Large intestine (tissue), 3 donors: Measurements from ENCODE around the gene MCC. TPM values are rescaled to one million over a fixed set of nuclear protein-coding genes. Genes with fewer than 3 reads are reported as not detected.

Source experiments
- DNase-seq, 2 donors: peaks; one replicate each; pipeline versions ENCODE4 v3.0.0 to v3.0.0-alpha.2; 2013
- H3K27ac ChIP-seq: one replicate; pipeline ENCODE4 v1.5.1; 2013; ENCODE audit warnings: low read length
- H3K27me3 ChIP-seq: 2 replicates; pipeline ENCODE4 v1.6.1; 2013; ENCODE audit warnings: low read length; ENCODE audit not compliant: control insufficient read depth, insufficient read depth
- H3K36me3 ChIP-seq: 2 replicates; pipeline ENCODE4 v1.6.1; 2013; ENCODE audit warnings: low read length; ENCODE audit not compliant: control insufficient read depth, insufficient read depth
- H3K4me1 ChIP-seq: one replicate; pipeline ENCODE4 v1.6.1; 2013; ENCODE audit warnings: low read length; ENCODE audit not compliant: control insufficient read depth, insufficient read depth
- H3K4me3 ChIP-seq: one replicate; pipeline ENCODE4 v1.5.1; 2013; ENCODE audit warnings: low read length
- H3K9me3 ChIP-seq: one replicate; pipeline ENCODE4 v1.6.1; 2013; ENCODE audit warnings: mild to moderate bottlenecking, low read depth, low read length, moderate library complexity; ENCODE audit not compliant: control insufficient read depth
- whole genome bisulfite sequencing: methylation state at CpG from one replicate; pipeline ENCODE4 v1.1.5; 2013; ENCODE audit warnings: low lambda C conversion rate; ENCODE audit not compliant: insufficient coverage; 5-methylcytosine and 5-hydroxymethylcytosine counted together
- polyA plus RNA-seq: library from polyadenylated mRNA; unstranded; fragments of 120-200 nt; gene quantifications from one replicate; pipeline ENCODE4 v1.2.1, GENCODE V29; 2013

MCC gene
- polyA plus RNA-seq, 1 donor: 5.2 TPM

GRCh38 chr5:113231653-113232000 lies 256.6 kb downstream of the MCC start:
- Histone ChIP-seq H3K4me1 (no peaks in the 10 kb centered on the region), H3K36me3 (no peaks in the 10 kb centered on the region), H3K27me3 (no peaks in the 10 kb centered on the region), H3K27ac (no peak overlapping the region), H3K9me3 (no peaks in the 10 kb centered on the region), H3K4me3 (no peak overlapping the region)
- 83% methylated on average over 1 of the region's 1 CpG for WGBS
- DNase-seq: no peak

GRCh38 chr5:113230711-113231652 lies 257.3 kb downstream of the MCC start:
- H3K4me3 ChIP-seq: no peak overlapping the region
- WGBS: 62% methylated on average over 3 of the region's 4 CpGs
- no peak overlapping the region for H3K27ac ChIP-seq
- DNase-seq: no peak
- no peaks in the 10 kb centered on the region for H3K27me3 ChIP-seq
- H3K9me3 ChIP-seq: no peaks in the 10 kb centered on the region
- no peaks in the 10 kb centered on the region for H3K4me1 ChIP-seq
- H3K36me3 ChIP-seq: no peaks in the 10 kb centered on the region

- Histone ChIP-seq H3K27me3 (no peaks in the 10 kb centered on the region), H3K4me1 (no peaks in the 10 kb centered on the region), H3K36me3 (no peaks in the 10 kb centered on the region), H3K9me3 (no peaks in the 10 kb centered on the region), H3K4me3 (no peak overlapping the region), H3K27ac (no peak overlapping the region)
- no CpG with 5 or more reads among the region's 3 CpGs for WGBS
- DNase-seq: no peak
Measured at GRCh38 chr5:113227798-113228197, 260.5 kb downstream of the MCC start.

GRCh38 chr5:113226116-113226736 lies 262.0 kb downstream of the MCC start:
- H3K4me1 ChIP-seq: no peaks in the 10 kb centered on the region
- no peak overlapping the region for H3K27ac ChIP-seq
- no peaks in the 10 kb centered on the region for H3K9me3 ChIP-seq
- 86% methylated on average over 1 of the region's 1 CpG for WGBS
- no peaks in the 10 kb centered on the region for H3K36me3 ChIP-seq
- no peaks in the 10 kb centered on the region for H3K27me3 ChIP-seq
- DNase-seq: no peak
- no peak overlapping the region for H3K4me3 ChIP-seq

- no peaks in the 10 kb centered on the region for H3K4me1 ChIP-seq
- H3K36me3 ChIP-seq: no peaks in the 10 kb centered on the region
- DNase-seq: no peak
- no peaks in the 10 kb centered on the region for H3K9me3 ChIP-seq
- H3K27ac ChIP-seq: no peak overlapping the region
- no peaks in the 10 kb centered on the region for H3K27me3 ChIP-seq
- no peak overlapping the region for H3K4me3 ChIP-seq
- WGBS: 92% methylated on average over 2 of the region's 2 CpGs
Measured at GRCh38 chr5:113225259-113225658, 263.0 kb downstream of the MCC start.

GRCh38 chr5:113224605-113225065 lies 263.6 kb downstream of the MCC start:
- Histone ChIP-seq H3K4me1 (no peaks in the 10 kb centered on the region), H3K4me3 (no peak overlapping the region), H3K36me3 (no peaks in the 10 kb centered on the region), H3K27me3 (no peaks in the 10 kb centered on the region), H3K27ac (no peak overlapping the region), H3K9me3 (no peaks in the 10 kb centered on the region)
- no CpG with 5 or more reads among the region's 4 CpGs for WGBS
- no peak for DNase-seq

GRCh38 chr5:113223831-113224604 lies 264.2 kb downstream of the MCC start:
- no peaks in the 10 kb centered on the region for H3K4me1 ChIP-seq
- no peak for DNase-seq
- H3K36me3 ChIP-seq: no peaks in the 10 kb centered on the region
- no CpG with 5 or more reads among the region's 13 CpGs for WGBS
- no peaks in the 10 kb centered on the region for H3K9me3 ChIP-seq
- H3K27ac ChIP-seq: no peak overlapping the region
- H3K4me3 ChIP-seq: no peak overlapping the region
- H3K27me3 ChIP-seq: no peaks in the 10 kb centered on the region

- no peaks in the 10 kb centered on the region for H3K27me3 ChIP-seq
- WGBS: 94% methylated on average over 2 of the region's 3 CpGs
- H3K4me3 ChIP-seq: no peak overlapping the region
- H3K27ac ChIP-seq: no peak overlapping the region
- H3K9me3 ChIP-seq: no peaks in the 10 kb centered on the region
- no peaks in the 10 kb centered on the region for H3K36me3 ChIP-seq
- H3K4me1 ChIP-seq: no peaks in the 10 kb centered on the region
- no peak for DNase-seq
Measured at GRCh38 chr5:113223315-113223714, 264.9 kb downstream of the MCC start.

- H3K9me3 ChIP-seq: no peaks in the 10 kb centered on the region
- peaks cover 2% of the 10 kb centered on the region for H3K27me3 ChIP-seq
- no peaks in the 10 kb centered on the region for H3K4me1 ChIP-seq
- no peak for DNase-seq
- 67% methylated on average over 1 of the region's 5 CpGs for WGBS
- no peak overlapping the region for H3K27ac ChIP-seq
- no peaks in the 10 kb centered on the region for H3K36me3 ChIP-seq
- H3K4me3 ChIP-seq: no peak overlapping the region
Measured at GRCh38 chr5:113221294-113222176, 266.7 kb downstream of the MCC start.
